ENCODE measurements around the gene CLEC4E.
"Not testable (repeated sequence)": the region's sequence is repeated elsewhere in the genome, so short reads cannot be mapped to it uniquely, and the experiment has no call there.

The CLEC4E gene

GRCh38 chr12:8572507-8572906, 31.8 kb upstream of the CLEC4E start:
- ATAC-seq (ENCODE audit: low read depth): no peak
- Histone ChIP-seq H3K9me3 (ENCODE audit: severe bottlenecking) (no peaks in the 10 kb centered on the region), H3K27me3 (ENCODE audit: insufficient read depth, poor library complexity, severe bottlenecking) (no peaks in the 10 kb centered on the region), H3K36me3 (ENCODE audit: low read depth) (no peaks in the 10 kb centered on the region), H3K4me1 (ENCODE audit: insufficient read depth, poor library complexity, severe bottlenecking) (no peaks in the 10 kb centered on the region), H3K4me3 (ENCODE audit: severe bottlenecking) (no peak overlapping the region), H3K27ac (ENCODE audit: poor library complexity, severe bottlenecking) (no peak overlapping the region)
- TF ChIP-seq CTCF (IDR thresholded peaks at IDR 0.05; ENCODE audit: poor library complexity, severe bottlenecking): no peak
- no peak for DNase-seq (ENCODE audit: low spot score)

- DNase-seq (ENCODE audit: low spot score) (no peak), ATAC-seq (ENCODE audit: low read depth) (no peak)
- Histone ChIP-seq H3K36me3 (ENCODE audit: low read depth) (no peaks in the 10 kb centered on the region), H3K27ac (ENCODE audit: poor library complexity, severe bottlenecking) (no peak overlapping the region), H3K9me3 (ENCODE audit: severe bottlenecking) (no peaks in the 10 kb centered on the region), H3K4me3 (ENCODE audit: severe bottlenecking) (no peak overlapping the region), H3K4me1 (ENCODE audit: insufficient read depth, poor library complexity, severe bottlenecking) (no peaks in the 10 kb centered on the region), H3K27me3 (ENCODE audit: insufficient read depth, poor library complexity, severe bottlenecking) (no peaks in the 10 kb centered on the region)
- no peak for TF ChIP-seq CTCF (IDR thresholded peaks at IDR 0.05; ENCODE audit: poor library complexity, severe bottlenecking)
These were observed 25.8 kb upstream of the CLEC4E start for GRCh38 chr12:8566525-8566924.

- not testable (repeated sequence) for ATAC-seq (ENCODE audit: low read depth); H3K27ac ChIP-seq (ENCODE audit: poor library complexity, severe bottlenecking); H3K4me1 ChIP-seq (ENCODE audit: insufficient read depth, poor library complexity, severe bottlenecking); H3K4me3 ChIP-seq (ENCODE audit: severe bottlenecking); DNase-seq (ENCODE audit: low spot score); H3K9me3 ChIP-seq (ENCODE audit: severe bottlenecking); H3K27me3 ChIP-seq (ENCODE audit: insufficient read depth, poor library complexity, severe bottlenecking); H3K36me3 ChIP-seq (ENCODE audit: low read depth)
These were observed 25.3 kb upstream of the CLEC4E start for GRCh38 chr12:8566052-8566451.

- Histone ChIP-seq H3K4me1 (ENCODE audit: insufficient read depth, poor library complexity, severe bottlenecking) (no peaks in the 10 kb centered on the region), H3K4me3 (ENCODE audit: severe bottlenecking) (no peak overlapping the region), H3K36me3 (ENCODE audit: low read depth) (no peaks in the 10 kb centered on the region), H3K27ac (ENCODE audit: poor library complexity, severe bottlenecking) (no peak overlapping the region), H3K9me3 (ENCODE audit: severe bottlenecking) (no peaks in the 10 kb centered on the region), H3K27me3 (ENCODE audit: insufficient read depth, poor library complexity, severe bottlenecking) (no peaks in the 10 kb centered on the region)
- TF ChIP-seq CTCF (IDR thresholded peaks at IDR 0.05; ENCODE audit: poor library complexity, severe bottlenecking): no peak
- no peak for ATAC-seq (ENCODE audit: low read depth)
- no peak for DNase-seq (ENCODE audit: low spot score)
These were observed 24.0 kb upstream of the CLEC4E start for GRCh38 chr12:8564656-8565055.

GRCh38 chr12:8563356-8563755, 22.7 kb upstream of the CLEC4E start:
- Histone ChIP-seq H3K27ac (ENCODE audit: poor library complexity, severe bottlenecking) (no peak overlapping the region), H3K4me3 (ENCODE audit: severe bottlenecking) (no peak overlapping the region), H3K4me1 (ENCODE audit: insufficient read depth, poor library complexity, severe bottlenecking) (no peaks in the 10 kb centered on the region), H3K27me3 (ENCODE audit: insufficient read depth, poor library complexity, severe bottlenecking) (no peaks in the 10 kb centered on the region), H3K9me3 (ENCODE audit: severe bottlenecking) (no peaks in the 10 kb centered on the region), H3K36me3 (ENCODE audit: low read depth) (no peaks in the 10 kb centered on the region)
- no peak for TF ChIP-seq CTCF (IDR thresholded peaks at IDR 0.05; ENCODE audit: poor library complexity, severe bottlenecking)
- no peak for DNase-seq (ENCODE audit: low spot score)
- no peak for ATAC-seq (ENCODE audit: low read depth)
